Muscle layer of colon (tissue), 2 donors: ENCODE measurements around the gene TMEM245.
A peak's percentile ranks its signal among the peaks of the same experiment; 100 is the strongest.

Experiments used
- H3K27ac ChIP-seq: one replicate; pipeline ENCODE4 v1.7.0; 2013; ENCODE audit warnings: low read depth, mild to moderate bottlenecking, low read length, moderate library complexity
- H3K27me3 ChIP-seq, 2 donors: one replicate each; pipeline ENCODE4 v1.7.0; 2013; ENCODE audit warnings: low read length in 2 of 2, mild to moderate bottlenecking in 2 of 2; ENCODE audit not compliant: insufficient read depth in 2 of 2, control insufficient read depth in 1 of 2
- H3K36me3 ChIP-seq: one replicate; pipeline ENCODE4 v1.7.0; 2013; ENCODE audit warnings: mild to moderate bottlenecking, low read length; ENCODE audit not compliant: insufficient read depth
- H3K4me1 ChIP-seq: one replicate; pipeline ENCODE4 v1.7.0; 2013; ENCODE audit warnings: mild to moderate bottlenecking, low read length; ENCODE audit not compliant: insufficient read depth
- H3K4me3 ChIP-seq, 2 donors: one replicate each; pipeline ENCODE4 v1.7.0; 2013; ENCODE audit warnings: low read length in 2 of 2, low read depth in 1 of 2, mild to moderate bottlenecking in 1 of 2, moderate library complexity in 1 of 2
- H3K9ac ChIP-seq: one replicate; pipeline ENCODE4 v1.7.0; 2013; ENCODE audit warnings: low read length
- H3K9me3 ChIP-seq: one replicate; pipeline ENCODE4 v1.7.0; 2013; ENCODE audit warnings: mild to moderate bottlenecking, low read length
- donor health status: abdominal sarcoma.
- donor health status: Adenocarcinoma of cecum.

TMEM245 gene

DNA sequence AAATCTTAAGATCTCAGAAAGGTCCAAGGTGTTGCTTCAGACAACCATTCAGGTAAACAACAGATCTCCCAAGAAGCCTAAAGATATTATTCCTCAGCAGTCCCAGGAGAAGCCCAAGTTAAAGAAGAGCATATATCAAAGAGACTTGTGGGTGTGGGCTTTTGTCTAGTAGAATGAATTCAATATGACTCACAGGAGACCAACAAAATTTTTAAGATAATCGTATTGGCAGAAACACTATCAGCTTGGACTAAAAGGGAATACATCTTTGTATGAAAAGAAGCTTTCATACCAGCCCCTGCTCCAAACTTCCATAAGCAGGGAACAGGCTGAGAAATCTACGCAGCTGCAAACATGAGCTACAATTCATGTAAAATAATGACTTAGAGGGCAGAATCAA lies 116.6 kb downstream of the TMEM245 start:
- Histone ChIP-seq H3K27ac (no peak overlapping the region), H3K9me3 (no peaks in the 10 kb centered on the region), H3K9ac (no peak overlapping the region), H3K27me3 (no peaks in the 10 kb centered on the region), H3K36me3 (no peaks in the 10 kb centered on the region), H3K4me1 (no peaks in the 10 kb centered on the region), H3K4me3 (no peak overlapping the region)

DNA sequence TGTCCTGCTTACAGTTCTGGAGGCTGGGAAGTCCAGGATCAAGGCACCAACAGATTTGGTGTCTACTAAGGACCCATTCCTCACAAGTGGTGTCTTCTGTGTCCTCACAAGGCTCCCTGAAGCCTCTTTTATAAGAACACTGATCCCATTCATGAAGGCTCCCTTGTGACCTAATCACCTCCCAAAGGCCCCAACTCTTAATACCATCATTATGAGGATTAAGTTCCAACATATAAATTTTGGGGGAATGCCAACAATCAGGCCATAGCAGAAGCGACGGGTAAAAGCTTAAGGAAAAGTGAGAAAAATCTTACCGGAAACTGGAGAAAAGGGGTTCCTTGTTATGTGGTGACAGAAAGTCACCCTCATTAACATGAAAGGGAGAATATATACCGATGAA lies 117.6 kb downstream of the TMEM245 start:
- H3K9ac ChIP-seq = no peak overlapping the region
- no peaks in the 10 kb centered on the region for H3K4me1 ChIP-seq
- H3K4me3 ChIP-seq = no peak overlapping the region
- H3K36me3 ChIP-seq = no peaks in the 10 kb centered on the region
- H3K9me3 ChIP-seq = no peaks in the 10 kb centered on the region
- no peaks in the 10 kb centered on the region for H3K27me3 ChIP-seq
- H3K27ac ChIP-seq = no peak overlapping the region

DNA sequence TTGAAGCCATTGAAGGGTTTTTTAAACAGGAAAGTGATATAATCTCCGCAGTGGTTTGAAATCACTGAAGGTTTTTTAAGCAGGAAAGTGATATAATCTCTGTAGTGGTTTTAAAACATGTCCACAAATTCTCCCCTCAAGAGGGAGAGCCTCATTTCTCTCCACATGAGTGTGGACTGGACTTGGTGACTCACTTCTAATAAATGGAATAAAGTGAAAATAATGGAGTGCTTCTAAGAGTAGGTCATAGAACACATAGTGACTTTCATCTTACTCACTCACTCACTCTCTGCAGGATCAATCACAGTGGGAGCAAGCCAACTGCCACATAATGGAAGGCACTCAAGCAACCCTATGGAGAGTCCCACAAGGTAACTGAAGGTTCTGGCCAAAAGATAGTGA lies 118.5 kb downstream of the TMEM245 start:
- H3K4me3 ChIP-seq = no peak overlapping the region
- no peaks in the 10 kb centered on the region for H3K36me3 ChIP-seq
- no peaks in the 10 kb centered on the region for H3K4me1 ChIP-seq
- no peaks in the 10 kb centered on the region for H3K9me3 ChIP-seq
- no peak overlapping the region for H3K9ac ChIP-seq
- no peak overlapping the region for H3K27ac ChIP-seq
- H3K27me3 ChIP-seq = no peaks in the 10 kb centered on the region

DNA sequence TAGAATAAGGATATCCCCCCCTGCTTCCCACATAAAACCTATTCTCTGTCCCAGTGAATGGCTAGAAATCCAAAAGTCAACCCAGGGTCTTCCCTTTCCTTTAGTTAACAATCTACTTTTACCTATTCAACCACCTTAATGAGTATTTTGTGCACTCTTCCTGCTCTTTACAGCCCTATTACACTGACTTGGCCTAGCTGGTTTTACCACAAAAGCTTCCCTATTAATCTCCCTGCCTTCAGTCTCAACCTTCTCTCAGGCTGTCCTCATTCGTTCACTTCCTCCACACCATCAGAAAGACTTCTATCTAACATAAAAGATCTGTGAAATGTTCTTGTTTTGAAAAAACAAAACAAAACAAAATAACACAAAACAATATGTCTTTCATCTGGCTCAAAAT lies 122.6 kb downstream of the TMEM245 start:
- H3K36me3 ChIP-seq = no peaks in the 10 kb centered on the region
- H3K27me3 ChIP-seq = no peaks in the 10 kb centered on the region
- no peak overlapping the region for H3K27ac ChIP-seq
- H3K9ac ChIP-seq = no peak overlapping the region
- no peaks in the 10 kb centered on the region for H3K4me1 ChIP-seq
- no peaks in the 10 kb centered on the region for H3K9me3 ChIP-seq
- H3K4me3 ChIP-seq = no peak overlapping the region

DNA sequence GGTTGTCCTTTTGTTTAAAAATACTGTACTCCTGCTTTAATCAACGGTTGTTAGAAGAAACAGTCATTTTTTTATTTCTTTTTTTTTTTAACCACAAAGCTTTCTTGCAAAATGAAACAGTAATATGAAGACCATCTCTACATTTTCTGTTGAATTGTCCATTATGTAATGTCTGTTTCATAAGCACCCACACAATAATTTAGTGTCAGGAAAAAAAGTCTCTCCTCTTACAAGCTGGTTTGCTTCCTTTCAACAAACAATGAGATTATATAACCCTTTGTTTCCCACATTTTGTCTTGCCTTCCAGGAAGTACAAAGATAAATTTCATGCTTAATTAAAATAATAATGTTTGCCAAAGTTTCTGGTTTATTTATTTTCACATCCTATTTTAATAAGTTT lies 123.1 kb downstream of the TMEM245 start:
- H3K9me3 ChIP-seq = no peaks in the 10 kb centered on the region
- H3K36me3 ChIP-seq = peaks cover 2% of the 10 kb centered on the region
- H3K27me3 ChIP-seq = no peaks in the 10 kb centered on the region
- H3K9ac ChIP-seq = no peak overlapping the region
- H3K4me3 ChIP-seq = no peak overlapping the region
- H3K4me1 ChIP-seq = no peaks in the 10 kb centered on the region
- no peak overlapping the region for H3K27ac ChIP-seq

DNA sequence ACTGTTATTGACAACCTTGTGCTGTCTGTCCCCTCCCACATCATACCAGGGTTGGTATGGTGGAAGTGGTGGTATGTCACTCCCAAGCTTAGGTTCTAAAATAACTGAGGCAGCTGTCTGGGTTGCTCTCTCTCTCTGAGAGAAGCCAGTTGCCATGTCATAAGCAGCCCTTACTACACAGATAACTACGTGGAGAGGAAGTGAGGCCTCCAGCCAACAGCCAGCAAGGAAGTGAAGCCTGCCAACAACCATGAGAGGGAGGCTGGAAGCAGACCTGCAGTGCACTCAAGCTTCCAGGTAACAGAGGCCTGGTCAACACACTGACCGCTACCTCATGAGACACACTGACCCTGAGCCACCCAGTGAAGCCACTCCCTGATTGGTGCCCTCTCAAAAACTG lies 125.1 kb downstream of the TMEM245 start:
- Histone ChIP-seq H3K4me3 (no peak overlapping the region), H3K36me3 (peaks cover 4% of the 10 kb centered on the region), H3K9me3 (no peaks in the 10 kb centered on the region), H3K27me3 (no peaks in the 10 kb centered on the region), H3K4me1 (no peaks in the 10 kb centered on the region), H3K9ac (no peak overlapping the region), H3K27ac (no peak overlapping the region)

DNA sequence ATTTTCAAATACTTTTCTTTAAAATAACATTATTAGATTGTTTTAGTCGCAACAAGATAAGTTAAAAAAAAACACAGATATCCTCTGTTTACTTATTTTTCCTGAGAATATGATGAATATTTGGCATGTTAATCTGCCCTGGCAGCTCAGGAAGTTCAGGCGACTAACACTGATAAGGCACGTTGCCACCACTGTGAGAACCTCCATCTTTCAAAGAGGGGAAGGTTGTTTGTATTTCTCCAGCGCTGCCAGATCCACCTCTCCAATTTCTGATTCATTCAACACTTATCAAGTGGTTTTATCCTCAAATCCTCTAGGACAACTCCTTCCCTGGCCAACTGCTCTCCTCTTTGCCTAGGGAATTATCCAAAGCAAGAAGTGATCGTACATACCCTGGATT lies 128.3 kb downstream of the TMEM245 start:
- H3K9me3 ChIP-seq = no peaks in the 10 kb centered on the region
- no peak overlapping the region for H3K4me3 ChIP-seq
- no peak overlapping the region for H3K27ac ChIP-seq
- no peak overlapping the region for H3K9ac ChIP-seq
- no peaks in the 10 kb centered on the region for H3K27me3 ChIP-seq
- no peaks in the 10 kb centered on the region for H3K4me1 ChIP-seq
- peaks cover 12% of the 10 kb centered on the region for H3K36me3 ChIP-seq

DNA sequence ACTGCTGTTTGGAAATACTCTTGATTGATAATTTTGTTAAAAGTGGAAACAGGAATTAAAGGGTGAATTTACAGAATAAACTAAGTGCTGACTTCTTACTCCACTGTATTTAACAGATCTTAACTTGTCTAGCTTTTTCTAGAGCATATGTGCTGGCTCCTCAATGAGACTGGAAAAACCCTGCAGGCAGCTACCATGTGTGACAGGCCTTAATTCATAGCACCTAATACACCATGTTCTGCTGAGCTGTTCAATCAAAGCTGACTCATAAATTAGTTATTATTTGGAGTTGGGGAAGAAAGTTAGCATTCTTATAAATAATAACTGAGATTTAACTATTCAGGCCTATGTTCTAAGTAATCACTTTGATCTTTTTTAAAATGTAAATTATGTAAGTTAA lies 135.9 kb downstream of the TMEM245 start:
- peaks cover 5% of the 10 kb centered on the region for H3K4me1 ChIP-seq
- no peak overlapping the region for H3K27ac ChIP-seq
- no peak overlapping the region for H3K9ac ChIP-seq
- H3K9me3 ChIP-seq = no peaks in the 10 kb centered on the region
- no peak overlapping the region for H3K4me3 ChIP-seq
- H3K27me3 ChIP-seq = no peaks in the 10 kb centered on the region
- peaks cover 8% of the 10 kb centered on the region for H3K36me3 ChIP-seq

DNA sequence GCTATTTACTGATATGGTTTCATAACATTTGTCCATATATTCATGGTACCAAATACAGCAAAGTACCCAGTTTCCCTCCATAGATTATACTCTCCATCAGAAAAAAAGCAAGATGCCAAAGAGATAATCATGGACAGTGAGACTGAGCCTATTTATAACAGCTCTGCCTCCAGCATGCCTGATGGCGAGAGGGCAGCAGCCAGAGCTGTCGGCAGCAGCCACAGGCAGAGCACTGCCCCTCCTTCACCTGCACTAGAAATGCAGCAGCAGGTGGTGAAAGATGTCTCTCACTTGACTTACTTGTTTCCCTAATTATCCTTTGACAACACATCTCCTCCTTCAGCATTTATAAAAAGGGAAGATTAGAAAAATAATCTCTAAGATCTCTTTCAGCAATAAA lies 138.9 kb downstream of the TMEM245 start:
- Histone ChIP-seq H3K27me3 (no peaks in the 10 kb centered on the region), H3K9ac (no peak overlapping the region), H3K36me3 (no peaks in the 10 kb centered on the region)

DNA sequence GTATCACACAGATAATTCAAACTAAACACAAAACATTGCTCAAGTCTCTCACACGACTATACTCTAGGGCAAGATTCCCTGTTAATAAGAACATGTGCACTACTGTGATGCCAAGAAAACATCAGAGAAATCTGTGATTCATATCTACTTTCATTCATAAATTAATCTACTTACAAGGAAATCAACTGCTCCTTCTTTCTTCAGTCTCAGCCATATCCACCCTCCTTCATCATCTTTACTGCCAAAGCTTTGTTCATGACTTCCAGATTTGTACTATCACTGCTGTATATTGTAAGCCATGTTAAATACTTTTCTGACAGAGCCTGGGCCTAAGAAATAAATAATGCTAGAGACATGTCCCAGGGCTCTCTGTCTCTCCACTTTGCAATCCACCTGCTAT lies 141.5 kb downstream of the TMEM245 start:
- H3K4me3 ChIP-seq = no peak overlapping the region
- peaks cover 27% of the 10 kb centered on the region for H3K4me1 ChIP-seq
- no peaks in the 10 kb centered on the region for H3K9me3 ChIP-seq
- no peaks in the 10 kb centered on the region for H3K36me3 ChIP-seq
- no peaks in the 10 kb centered on the region for H3K27me3 ChIP-seq
- H3K9ac ChIP-seq = no peak overlapping the region
- H3K27ac ChIP-seq = peak overlapping the region; percentile 8

More for the DNA sequence above, 138.9 kb downstream of the TMEM245 start:
- Histone ChIP-seq H3K9me3 (no peaks in the 10 kb centered on the region), H3K4me3 (no peak overlapping the region), H3K4me1 (peaks cover 16% of the 10 kb centered on the region), H3K27ac (no peak overlapping the region)

DNA sequence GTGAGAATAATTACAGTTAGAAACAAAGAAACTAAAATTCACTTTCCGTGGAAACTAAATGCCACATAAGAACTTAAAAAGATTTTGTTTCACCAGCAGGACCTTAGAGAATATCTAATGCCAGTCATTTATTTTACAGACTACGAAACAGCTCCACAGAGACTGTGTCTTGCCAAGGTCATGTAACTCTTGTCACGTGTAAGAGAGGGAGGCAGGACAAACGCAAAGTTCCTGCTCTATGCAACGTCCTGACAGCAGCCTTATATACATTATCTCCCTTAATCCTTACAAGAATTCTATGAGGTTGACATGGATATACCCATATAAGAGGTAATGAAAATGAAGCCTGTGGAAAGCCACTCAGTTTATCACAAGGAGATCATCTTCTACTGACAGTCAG lies 145.9 kb downstream of the TMEM245 start:
- H3K27me3 ChIP-seq = no peaks in the 10 kb centered on the region

DNA sequence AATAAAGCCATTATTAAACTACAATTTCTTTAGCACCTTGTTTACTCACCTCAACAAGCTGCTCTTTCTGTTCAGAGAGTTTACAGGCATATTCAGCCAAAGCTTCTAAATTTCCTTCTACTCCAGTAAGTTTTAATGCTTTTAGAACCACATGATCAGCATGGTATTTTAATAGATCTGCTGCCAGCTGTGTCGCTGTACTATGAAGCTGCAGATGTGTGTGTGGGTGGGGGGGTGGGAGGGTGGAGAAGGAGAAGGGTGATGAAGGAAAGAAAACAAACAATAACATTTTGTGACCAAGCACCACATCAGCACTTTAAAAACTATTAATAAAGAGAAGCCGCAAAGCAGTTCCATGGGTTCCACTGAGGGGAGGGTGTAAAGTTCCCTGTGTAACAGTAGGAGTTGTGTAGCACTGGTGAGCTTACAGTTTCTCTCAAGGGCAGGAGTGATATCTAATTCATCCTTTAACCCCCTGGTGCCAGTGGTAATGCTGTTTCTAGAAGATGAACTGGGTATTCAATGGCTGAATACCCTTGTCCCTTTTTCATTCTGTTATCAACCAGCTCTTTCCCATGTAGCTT lies 147.0 kb downstream of the TMEM245 start:
- no peaks in the 10 kb centered on the region for H3K27me3 ChIP-seq
- peaks cover 18% of the 10 kb centered on the region for H3K4me1 ChIP-seq
- H3K9ac ChIP-seq = no peak overlapping the region
- H3K36me3 ChIP-seq = no peaks in the 10 kb centered on the region
- no peak overlapping the region for H3K4me3 ChIP-seq
- no peak overlapping the region for H3K27ac ChIP-seq
- H3K9me3 ChIP-seq = no peaks in the 10 kb centered on the region

More for the DNA sequence above, 145.9 kb downstream of the TMEM245 start:
- Histone ChIP-seq H3K4me3 (no peak overlapping the region), H3K9me3 (no peaks in the 10 kb centered on the region), H3K36me3 (no peaks in the 10 kb centered on the region), H3K27ac (no peak overlapping the region), H3K9ac (no peak overlapping the region), H3K4me1 (peaks cover 29% of the 10 kb centered on the region)
